Measurements from ENCODE around the gene TMEM41B. TPM values are rescaled to one million over a fixed set of nuclear protein-coding genes. Genes with fewer than 3 reads are reported as not detected.
"Not testable (repeated sequence)": the region's sequence is repeated elsewhere in the genome, so short reads cannot be mapped to it uniquely, and the experiment has no call there.

Gene TMEM41B
- total RNA-seq, 2 experiments from 2014 or later = 25.7 to 27.3 TPM

GRCh38 chr11:9319377-9320001 is 5.1 kb upstream of the TMEM41B start:
- CTCF ChIA-PET; H3K4me1 Mint-ChIP-seq; H3K9me3 Mint-ChIP-seq (ENCODE audit: low read depth); H3K36me3 Mint-ChIP-seq; DNase-seq; H3K4me3 Mint-ChIP-seq; H3K27ac Mint-ChIP-seq; ATAC-seq: not testable (repeated sequence)
- H3K27me3 Mint-ChIP-seq = peaks cover 34% of the 10 kb centered on the region

- H3K4me1 Mint-ChIP-seq; CTCF ChIA-PET; DNase-seq; H3K9me3 Mint-ChIP-seq (ENCODE audit: low read depth); H3K4me3 Mint-ChIP-seq; H3K36me3 Mint-ChIP-seq; ATAC-seq; H3K27ac Mint-ChIP-seq: not testable (repeated sequence)
- peaks cover 34% of the 10 kb centered on the region for H3K27me3 Mint-ChIP-seq
Measured at GRCh38 chr11:9318442-9319376, 4.3 kb upstream of the TMEM41B start.

- H3K4me3 Mint-ChIP-seq = no peak overlapping the region
- H3K36me3 Mint-ChIP-seq = peaks cover 13% of the 10 kb centered on the region
- no peak for ATAC-seq
- H3K27me3 Mint-ChIP-seq = peaks cover 27% of the 10 kb centered on the region
- no peak for DNase-seq
- CTCF ChIA-PET = interaction anchor here (1.1 to 1.4 kb wide), 2 partner anchors 150 to 190 kb away, joined by 3 to 4 read pairs; no protein-coding TSS in a partner anchor
- H3K9me3 Mint-ChIP-seq (ENCODE audit: low read depth) = no peaks in the 10 kb centered on the region
- no peak overlapping the region for H3K27ac Mint-ChIP-seq
- H3K4me1 Mint-ChIP-seq = peaks cover 24% of the 10 kb centered on the region
Measured at GRCh38 chr11:9316334-9316733, 1.9 kb upstream of the TMEM41B start.

- peaks cover 27% of the 10 kb centered on the region for H3K4me1 Mint-ChIP-seq
- CTCF ChIA-PET = interaction anchor here (0.9 to 1.3 kb wide), 4 partner anchors 49 to 192 kb away, joined by 3 to 5 read pairs (median 4); no protein-coding TSS in a partner anchor
- DNase-seq = no peak
Measured at GRCh38 chr11:9315078-9315688, 790 bp upstream of the TMEM41B start.

GRCh38 chr11:9313648-9314290 is 624 bp downstream of the TMEM41B start:
- no peaks in the 10 kb centered on the region for H3K9me3 Mint-ChIP-seq (ENCODE audit: low read depth)
- peak overlapping the region; percentile 88 for H3K4me3 Mint-ChIP-seq
- peaks cover 13% of the 10 kb centered on the region for H3K27me3 Mint-ChIP-seq
- peak; percentile 55 for DNase-seq
- CTCF ChIA-PET = interaction anchor here (1.0 to 1.4 kb wide), 4 partner anchors 36 to 194 kb away, joined by 3 to 9 read pairs (median 4); partner anchors contain the start of gene IPO7
- peak; percentile 20 for ATAC-seq
- peaks cover 20% of the 10 kb centered on the region for H3K36me3 Mint-ChIP-seq
- peak overlapping the region; percentile 95 for H3K27ac Mint-ChIP-seq
- peaks cover 27% of the 10 kb centered on the region for H3K4me1 Mint-ChIP-seq

More at GRCh38 chr11:9315078-9315688, 790 bp upstream of the TMEM41B start:
- peaks cover 15% of the 10 kb centered on the region for H3K36me3 Mint-ChIP-seq
- H3K27me3 Mint-ChIP-seq = peaks cover 25% of the 10 kb centered on the region
- peak overlapping the region; percentile 88 for H3K4me3 Mint-ChIP-seq
- no peak for ATAC-seq
- peak overlapping the region; percentile 85 for H3K27ac Mint-ChIP-seq
- no peaks in the 10 kb centered on the region for H3K9me3 Mint-ChIP-seq (ENCODE audit: low read depth)

GRCh38 chr11:9310485-9311090 is 3.8 kb downstream of the TMEM41B start:
- no peak overlapping the region for H3K4me3 Mint-ChIP-seq
- no peak overlapping the region for H3K27ac Mint-ChIP-seq
- peaks cover 4% of the 10 kb centered on the region for H3K9me3 Mint-ChIP-seq (ENCODE audit: low read depth)
- H3K36me3 Mint-ChIP-seq = peaks cover 27% of the 10 kb centered on the region
- no peak for ATAC-seq
- no peak for DNase-seq
- no peaks in the 10 kb centered on the region for H3K27me3 Mint-ChIP-seq
- peaks cover 31% of the 10 kb centered on the region for H3K4me1 Mint-ChIP-seq
- CTCF ChIA-PET = interaction anchor here (0.7 to 0.8 kb wide), 2 partner anchors 53 to 54 kb away, joined by 3 to 4 read pairs; no protein-coding TSS in a partner anchor

GRCh38 chr11:9304178-9304577 is 10.2 kb downstream of the TMEM41B start:
- DNase-seq = no peak
- Mint-ChIP-seq H3K4me3 (no peak overlapping the region), H3K36me3 (peaks cover 9% of the 10 kb centered on the region), H3K27me3 (no peaks in the 10 kb centered on the region), H3K4me1 (peaks cover 4% of the 10 kb centered on the region), H3K27ac (no peak overlapping the region), H3K9me3 (ENCODE audit: low read depth) (peaks cover 4% of the 10 kb centered on the region)
- no peak for ATAC-seq
- CTCF ChIA-PET = interaction anchor here (0.7 to 1.2 kb wide), 2 partner anchors 11 to 896 kb away, joined by 3 to 4 read pairs; no protein-coding TSS in a partner anchor

- CTCF ChIA-PET = interaction anchor here (1.0 kb wide), 1 partner anchor 205 kb away, joined by 3 read pairs; no protein-coding TSS in a partner anchor
- Mint-ChIP-seq H3K9me3 (ENCODE audit: low read depth) (no peaks in the 10 kb centered on the region), H3K27me3 (no peaks in the 10 kb centered on the region), H3K4me3 (no peak overlapping the region), H3K27ac (no peak overlapping the region), H3K36me3 (peaks cover 1% of the 10 kb centered on the region), H3K4me1 (peaks cover 4% of the 10 kb centered on the region)
- DNase-seq = no peak
- ATAC-seq = no peak
Measured at GRCh38 chr11:9302448-9302847, 11.9 kb downstream of the TMEM41B start.

GRCh38 chr11:9301720-9302119 is 12.7 kb downstream of the TMEM41B start:
- Mint-ChIP-seq H3K4me3 (no peak overlapping the region), H3K36me3 (peaks cover under 1% of the 10 kb centered on the region), H3K4me1 (peaks cover under 1% of the 10 kb centered on the region), H3K27ac (no peak overlapping the region), H3K27me3 (no peaks in the 10 kb centered on the region), H3K9me3 (ENCODE audit: low read depth) (no peaks in the 10 kb centered on the region)
- CTCF ChIA-PET = interaction anchor here (1.0 kb wide), 2 partner anchors 14 to 206 kb away, joined by 3 read pairs; no protein-coding TSS in a partner anchor
- ATAC-seq = no peak
- DNase-seq = no peak

GRCh38 chr11:9293646-9294045 is 20.7 kb downstream of the TMEM41B start:
- H3K36me3 Mint-ChIP-seq = peaks cover 2% of the 10 kb centered on the region
- DNase-seq (no peak), ATAC-seq (no peak)
- no peaks in the 10 kb centered on the region for H3K9me3 Mint-ChIP-seq (ENCODE audit: low read depth)
- CTCF ChIA-PET = interaction anchor here (0.7 kb wide), 1 partner anchor 167 kb away, joined by 3 read pairs; the partner anchor contains the start of gene ZNF143
- peaks cover 3% of the 10 kb centered on the region for H3K4me1 Mint-ChIP-seq
- no peak overlapping the region for H3K27ac Mint-ChIP-seq
- H3K4me3 Mint-ChIP-seq = no peak overlapping the region
- H3K27me3 Mint-ChIP-seq = no peaks in the 10 kb centered on the region

- no peak overlapping the region for H3K27ac Mint-ChIP-seq
- H3K36me3 Mint-ChIP-seq = peaks cover 18% of the 10 kb centered on the region
- DNase-seq (no peak), ATAC-seq (no peak)
- H3K4me1 Mint-ChIP-seq = peaks cover 8% of the 10 kb centered on the region
- no peak overlapping the region for H3K4me3 Mint-ChIP-seq
- H3K9me3 Mint-ChIP-seq (ENCODE audit: low read depth) = no peaks in the 10 kb centered on the region
- no peaks in the 10 kb centered on the region for H3K27me3 Mint-ChIP-seq
- CTCF ChIA-PET = interaction anchor here (0.9 kb wide), 2 partner anchors 11 to 20 kb away, joined by 3 read pairs; no protein-coding TSS in a partner anchor
Measured at GRCh38 chr11:9285850-9286587, 28.4 kb downstream of the TMEM41B start.

All from activated CD8-positive, alpha-beta memory T cell treated with anti-CD3 and anti-CD28 coated beads, Interleukin-2, amount 10 ng/mL, durations not matched to agents 7 days and 5 days (primary cell).